Measurements from ENCODE around the gene HS3ST2.
"Not testable (repeated sequence)": the region's sequence is repeated elsewhere in the genome, so short reads cannot be mapped to it uniquely, and the experiment has no call there.

Gene HS3ST2

GRCh38 chr16:22878955-22879354 is 65.0 kb downstream of the HS3ST2 start:
- no peak for DNase-seq (ENCODE audit: low read depth in 2 of 2)

GRCh38 chr16:22879466-22879865 is 65.5 kb downstream of the HS3ST2 start:
- no peak for DNase-seq (ENCODE audit: low read depth in 2 of 2)

DNA sequence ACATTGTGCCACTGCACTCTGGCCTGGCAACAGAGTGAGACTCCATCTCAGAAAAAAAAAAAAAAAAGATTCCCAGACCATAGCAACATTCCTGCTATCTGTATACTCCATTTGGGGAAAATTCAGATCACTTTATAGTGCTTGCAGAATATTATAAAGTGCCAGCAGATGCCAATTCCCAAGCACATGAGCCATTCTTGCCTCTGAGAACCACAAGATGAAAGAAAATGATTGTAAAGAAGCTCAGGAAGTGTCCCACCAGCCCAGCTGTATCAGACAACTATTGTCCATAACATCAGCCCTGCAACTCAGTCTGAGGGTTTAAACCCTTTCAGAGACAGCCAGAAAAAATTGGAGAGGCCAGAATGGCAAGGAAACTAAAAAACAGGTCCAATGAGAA is 69.0 kb downstream of the HS3ST2 start:
- DNase-seq (ENCODE audit: low read depth in 2 of 2): no peak

DNA sequence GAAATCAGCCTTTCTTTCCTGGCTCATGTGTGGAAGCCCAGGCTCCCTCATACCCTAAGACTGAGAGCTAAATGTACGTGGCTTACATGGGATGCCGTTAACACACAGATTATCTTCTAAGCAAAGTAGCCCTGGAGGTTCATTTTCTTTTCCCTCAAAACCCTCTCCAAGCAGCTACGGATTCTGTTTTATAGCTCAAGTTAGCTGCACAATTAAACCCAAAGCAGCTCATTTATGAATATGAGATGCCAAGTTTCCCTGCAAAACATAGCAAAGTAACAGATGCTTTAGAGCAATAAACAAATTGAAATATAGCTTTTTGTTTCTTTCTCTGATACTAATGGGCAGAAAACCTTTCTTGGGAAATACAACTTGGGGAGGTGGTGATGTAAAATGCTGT is 72.0 kb downstream of the HS3ST2 start:
- no peak for DNase-seq (ENCODE audit: low read depth in 2 of 2)

- DNase-seq (ENCODE audit: low read depth in 2 of 2): no peak
These were observed 73.0 kb downstream of the HS3ST2 start for GRCh38 chr16:22886927-22887326.

- DNase-seq (ENCODE audit: low read depth in 2 of 2): no peak
These were observed 73.5 kb downstream of the HS3ST2 start for GRCh38 chr16:22887445-22887844.

DNA sequence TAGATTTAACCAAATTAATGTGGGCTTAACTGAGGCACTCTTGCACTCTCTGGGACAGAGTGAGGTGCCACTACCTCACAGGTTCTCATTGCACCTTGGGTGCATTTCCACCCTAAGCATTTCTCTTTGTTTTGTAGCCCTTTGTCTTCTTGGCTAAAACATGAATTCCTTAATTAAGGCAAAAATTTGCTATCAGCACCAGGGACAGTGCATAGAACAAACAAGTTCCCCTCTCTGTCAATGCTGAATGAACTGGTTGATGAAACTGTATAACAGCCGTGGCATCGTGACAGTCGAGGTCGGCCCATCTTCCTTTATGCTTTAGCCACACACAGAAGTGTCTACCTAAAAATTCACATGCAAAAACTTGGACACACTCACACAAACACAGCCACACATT is 74.8 kb downstream of the HS3ST2 start:
- no peak for DNase-seq (ENCODE audit: low read depth in 2 of 2)

DNA sequence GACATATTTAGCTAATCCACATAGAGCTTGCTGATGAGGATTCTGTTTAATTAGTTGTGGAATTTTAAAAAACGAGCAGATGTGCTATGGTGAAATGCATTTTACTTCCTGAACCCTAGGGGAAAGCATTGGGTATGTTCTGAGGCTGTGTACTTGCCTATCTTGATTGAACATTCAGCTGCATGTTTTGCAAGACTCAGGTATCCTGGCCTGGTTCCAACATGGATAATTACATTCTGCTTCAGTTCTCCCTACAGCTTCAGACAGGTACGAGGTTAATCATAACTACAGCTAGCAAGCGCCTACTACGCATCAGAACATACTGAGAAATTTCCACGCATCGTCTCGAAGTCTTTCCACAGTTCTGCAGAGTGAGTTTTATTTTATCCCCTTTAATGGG is 77.0 kb downstream of the HS3ST2 start:
- DNase-seq (ENCODE audit: low read depth in 2 of 2): no peak

DNA sequence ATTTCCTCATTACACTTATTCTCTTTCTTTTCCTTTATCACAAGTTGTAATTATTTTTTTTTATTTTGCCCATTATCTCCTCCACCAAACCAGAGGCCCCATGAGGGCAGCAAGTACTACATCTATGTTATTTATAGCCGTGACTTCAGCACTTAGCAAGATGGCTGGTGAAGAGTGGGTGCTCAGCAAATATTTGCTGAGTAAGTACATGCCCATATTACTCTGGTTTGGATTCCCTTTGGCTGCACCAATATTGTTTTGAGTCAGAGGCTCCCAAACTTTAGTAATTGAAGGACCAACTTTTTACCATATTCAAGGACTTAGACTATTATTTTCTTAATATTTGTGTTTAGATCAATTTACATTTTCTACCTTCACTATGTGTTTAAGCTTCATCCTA is 83.2 kb downstream of the HS3ST2 start:
- DNase-seq (ENCODE audit: low read depth in 2 of 2): no peak

GRCh38 chr16:22898131-22898530 is 84.2 kb downstream of the HS3ST2 start:
- no peak for DNase-seq (ENCODE audit: low read depth in 2 of 2)

DNA sequence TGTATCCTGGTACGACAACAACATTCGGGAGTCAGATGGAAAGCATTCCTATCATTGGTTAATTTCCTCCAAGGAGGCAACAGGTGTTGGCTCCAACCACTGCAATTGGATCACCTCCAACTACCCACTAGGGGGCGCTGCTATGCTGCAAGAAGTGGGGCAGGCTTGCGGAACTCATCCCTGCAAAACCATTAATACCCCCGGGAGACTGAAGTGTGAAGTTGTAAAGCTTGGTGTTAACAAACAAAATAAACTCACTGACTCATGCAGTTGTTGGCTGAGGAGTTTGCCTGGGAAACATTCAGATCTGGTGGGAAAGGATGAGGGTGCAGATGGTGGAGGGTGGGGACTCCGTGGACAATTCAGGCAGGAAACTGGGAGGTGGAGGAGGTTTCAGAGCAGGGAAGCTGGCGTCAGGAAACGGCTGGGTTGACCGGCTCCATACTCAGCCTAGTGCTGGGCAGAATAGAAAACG is 84.9 kb downstream of the HS3ST2 start:
- peak in 1 of 2 donors; percentile 16 for DNase-seq (ENCODE audit: low read depth in 2 of 2)

DNA sequence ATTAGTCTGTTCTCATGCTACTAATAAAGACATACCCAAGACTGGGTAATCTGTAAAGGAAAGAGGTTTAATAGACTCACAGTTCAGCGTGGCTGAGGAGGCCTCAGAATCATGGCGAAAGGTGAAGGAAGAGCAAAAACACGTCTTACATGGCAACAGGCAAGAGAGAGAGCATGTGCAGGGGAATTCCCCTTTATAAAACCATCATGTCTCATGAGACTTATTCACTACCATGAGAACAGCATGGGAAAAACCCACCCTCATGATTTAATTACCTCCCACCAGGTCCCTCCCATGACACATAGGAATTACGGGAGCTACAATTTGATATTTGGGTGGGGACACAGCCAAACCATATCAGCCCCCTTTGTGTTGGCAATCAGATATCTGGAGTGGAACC is 85.6 kb downstream of the HS3ST2 start:
- not testable (repeated sequence) for DNase-seq (ENCODE audit: low read depth in 2 of 2)

- DNase-seq (ENCODE audit: low read depth in 2 of 2): no peak
These were observed 86.9 kb downstream of the HS3ST2 start for GRCh38 chr16:22900863-22901262.

DNA sequence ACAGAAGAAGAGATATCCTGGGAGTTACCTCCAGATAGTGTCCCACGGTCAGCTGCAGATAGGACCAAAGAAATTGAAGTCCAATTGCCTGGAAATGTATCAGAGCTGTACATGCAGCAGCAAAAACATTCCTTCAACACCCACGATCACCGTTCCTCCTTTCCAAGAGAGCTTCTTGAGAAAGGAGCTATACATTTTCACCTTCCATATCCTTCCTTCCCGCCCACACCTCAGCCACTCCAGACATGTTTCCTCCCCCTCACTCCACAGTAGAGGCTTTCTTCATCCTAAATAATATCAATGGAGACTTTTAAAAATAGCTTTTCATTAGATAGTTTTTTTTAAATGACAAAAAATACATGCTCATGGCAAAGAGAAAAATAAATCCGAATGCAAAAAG is 87.6 kb downstream of the HS3ST2 start:
- DNase-seq (ENCODE audit: low read depth in 2 of 2): no peak

DNA sequence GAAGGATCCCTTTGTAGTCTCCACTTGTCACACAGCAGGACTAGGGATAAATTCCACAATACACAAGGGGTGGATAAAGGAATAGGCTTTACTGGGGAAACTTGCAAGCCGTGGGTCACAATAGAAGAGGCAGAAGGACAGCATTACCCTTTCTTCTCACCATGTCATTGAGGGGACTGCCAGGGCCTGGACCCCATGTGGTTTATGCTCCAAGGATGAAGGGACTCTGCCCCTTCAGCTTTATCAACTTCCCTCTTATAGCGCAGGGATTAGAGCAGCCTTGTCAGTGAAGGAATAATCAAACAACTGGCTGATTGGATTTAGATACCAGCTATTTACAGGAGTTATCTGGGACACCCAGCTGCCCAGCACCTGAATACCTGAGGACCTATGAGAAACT is 89.8 kb downstream of the HS3ST2 start:
- no peak for DNase-seq (ENCODE audit: low read depth in 2 of 2)

DNA sequence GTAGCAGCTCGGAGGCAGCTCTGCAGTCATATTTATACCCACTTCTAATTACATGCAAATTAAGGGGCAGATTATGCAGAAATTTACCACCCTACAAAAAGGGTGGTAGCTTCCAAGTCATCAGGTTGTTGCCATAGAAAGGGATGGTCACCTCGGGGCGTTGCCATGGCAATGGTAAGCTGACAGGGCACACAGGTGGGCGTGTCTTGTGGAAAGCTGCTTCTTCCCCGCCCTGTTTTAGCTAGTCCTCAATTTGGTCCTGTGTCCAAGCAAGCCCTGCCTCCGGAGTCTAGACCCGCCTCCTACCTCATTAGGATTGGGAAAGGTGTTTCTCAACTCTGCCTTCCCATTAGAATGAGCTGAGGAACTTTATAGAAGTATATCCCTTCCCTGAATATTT is 98.7 kb downstream of the HS3ST2 start:
- DNase-seq (ENCODE audit: low read depth in 2 of 2): no peak

DNA sequence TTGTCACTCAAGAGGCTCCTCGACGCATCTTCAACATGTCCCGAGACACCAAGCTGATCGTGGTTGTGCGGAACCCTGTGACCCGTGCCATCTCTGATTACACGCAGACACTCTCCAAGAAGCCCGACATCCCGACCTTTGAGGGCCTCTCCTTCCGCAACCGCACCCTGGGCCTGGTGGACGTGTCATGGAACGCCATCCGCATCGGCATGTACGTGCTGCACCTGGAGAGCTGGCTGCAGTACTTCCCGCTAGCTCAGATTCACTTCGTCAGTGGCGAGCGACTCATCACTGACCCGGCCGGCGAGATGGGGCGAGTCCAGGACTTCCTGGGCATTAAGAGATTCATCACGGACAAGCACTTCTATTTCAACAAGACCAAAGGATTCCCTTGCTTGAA is 101.0 kb downstream of the HS3ST2 start:
- no peak for DNase-seq (ENCODE audit: low read depth in 2 of 2)

- DNase-seq (ENCODE audit: low read depth in 2 of 2): no peak
These were observed 109.5 kb downstream of the HS3ST2 start for GRCh38 chr16:22923491-22923890.

GRCh38 chr16:22924492-22924891 is 110.5 kb downstream of the HS3ST2 start:
- no peak for DNase-seq (ENCODE audit: low read depth in 2 of 2)

GRCh38 chr16:22926105-22926751 is 112.3 kb downstream of the HS3ST2 start:
- DNase-seq (ENCODE audit: low read depth in 2 of 2): no peak

DNA sequence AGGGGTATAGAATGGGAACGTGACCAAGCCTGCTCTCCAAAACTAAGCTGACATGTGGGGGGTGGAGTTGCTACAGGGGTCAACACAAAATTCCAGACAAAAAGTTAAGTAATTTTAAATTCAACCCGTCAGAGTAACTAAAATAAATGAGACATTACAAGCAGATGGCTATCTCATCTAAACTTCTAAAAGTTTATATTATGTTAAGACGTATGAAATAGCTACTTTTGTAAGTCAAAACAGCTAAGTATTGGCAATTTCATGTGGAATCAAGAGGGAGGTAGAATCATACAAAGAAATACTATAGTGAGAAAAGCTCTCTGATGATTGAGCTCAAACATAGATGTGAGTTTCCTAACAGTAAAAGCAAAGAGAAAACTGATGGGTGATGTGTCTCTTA is 113.3 kb downstream of the HS3ST2 start:
- no peak for DNase-seq (ENCODE audit: low read depth in 2 of 2)

GRCh38 chr16:22928882-22929435 is 115.0 kb downstream of the HS3ST2 start:
- no peak for DNase-seq (ENCODE audit: low read depth in 2 of 2)

DNA sequence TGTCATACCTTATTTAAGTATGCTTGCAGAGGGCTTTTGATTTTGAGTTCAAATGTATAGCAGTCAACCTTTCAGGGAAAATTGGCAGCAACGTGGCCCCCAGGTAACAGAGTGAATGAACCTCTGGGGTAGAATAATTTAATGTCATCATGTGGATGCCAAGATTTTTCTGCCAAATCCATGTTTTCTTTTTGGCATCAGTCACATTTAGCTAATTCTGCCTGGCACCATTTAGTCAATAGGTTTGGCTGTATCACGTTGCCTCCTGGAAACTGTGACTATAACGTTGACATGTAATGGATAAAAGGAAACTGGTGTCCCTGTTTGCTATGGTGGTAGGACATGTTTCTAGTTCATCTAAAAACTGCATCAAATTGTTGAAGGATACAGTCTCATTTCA is 115.5 kb downstream of the HS3ST2 start:
- no peak for DNase-seq (ENCODE audit: low read depth in 2 of 2)

Measured in stimulated activated CD8-positive, alpha-beta memory T cell treated with anti-CD3 and anti-CD28 coated beads, Interleukin-2, amount 100 ng/mL, for 1 hour (primary cell).